IMR-90 (cell line): ENCODE data around the gene NFASC. TPM values are rescaled to one million over a fixed set of nuclear protein-coding genes. Genes with fewer than 3 reads are reported as not detected.

Experiments
- ATAC-seq: fragments of 200-7000 bp; cut with Tn5 transposase; 2 replicates; pipeline ENCODE4 v1.9.1; 2020; ENCODE audit warnings: low read depth, mild to moderate bottlenecking, moderate library complexity
- BruUV-seq: library from RNA; stranded (reverse); fragments of 400-500 nt; replicated peaks from 2 replicates; lab custom pipeline; 2021; lab: Mats Ljungman, UMichigan
- CTCF ChIA-PET: fragments of 300-600 bp; formaldehyde crosslinking; extraction: SDS; loops from one replicate; lab custom pipeline; 2021; ENCODE audit warnings: antibody characterized with exemption; lab: Yijun Ruan, JAX
- POLR2A ChIA-PET: fragments of 300-600 bp; sonication (Branson Sonifier 250); formaldehyde crosslinking; loops from one replicate; lab custom pipeline; 2022; ENCODE audit warnings: antibody characterized with exemption; ENCODE audit not compliant: unreplicated experiment; lab: Charles Lee
- DNase-seq: peaks from one replicate; pipeline ENCODE4 v3.0.0; 2013
- H2AFZ ChIP-seq: replicated peaks from 2 replicates; pipeline ENCODE3; 2013; ENCODE audit warnings: low read length, mild to moderate bottlenecking; ENCODE audit not compliant: poor library complexity
- H2AK5ac ChIP-seq: 2 replicates; pipeline ENCODE4 v1.6.1; 2013; ENCODE audit warnings: low read depth, low read length, inconsistent platforms
- H2AK9ac ChIP-seq: replicated peaks from 2 replicates; pipeline ENCODE3; 2013; ENCODE audit warnings: mild to moderate bottlenecking, low read depth, low read length, moderate library complexity; ENCODE audit not compliant: poor library complexity
- H2BK120ac ChIP-seq: 2 replicates; pipeline ENCODE4 v1.6.1; 2013; ENCODE audit warnings: low read depth, low read length, inconsistent platforms
- H2BK15ac ChIP-seq: 3 replicates; pipeline ENCODE4 v1.6.1; 2013; ENCODE audit warnings: low read depth, low read length, inconsistent platforms
- H2BK20ac ChIP-seq: 2 replicates; pipeline ENCODE4 v1.6.1; 2013; ENCODE audit warnings: low read depth, mild to moderate bottlenecking, inconsistent platforms, low read length, moderate library complexity
- H2BK5ac ChIP-seq: 2 replicates; pipeline ENCODE4 v1.6.1; 2013; ENCODE audit warnings: mild to moderate bottlenecking, low read depth, low read length, inconsistent platforms; ENCODE audit not compliant: poor library complexity, severe bottlenecking
- H3K14ac ChIP-seq: replicated peaks from 2 replicates; pipeline ENCODE4 v1.6.1; 2013; ENCODE audit warnings: low read depth, low read length, inconsistent platforms
- H3K18ac ChIP-seq: 2 replicates; pipeline ENCODE4 v1.6.1; 2013; ENCODE audit warnings: low read depth, low read length, control low read depth
- H3K23ac ChIP-seq: 2 replicates; pipeline ENCODE4 v1.6.1; 2013; ENCODE audit warnings: low read depth, low read length, inconsistent platforms
- H3K27ac ChIP-seq: 2 replicates; pipeline ENCODE4 v1.5.1; 2013; ENCODE audit warnings: mild to moderate bottlenecking, control low read depth, low read length; ENCODE audit not compliant: insufficient read depth
- H3K27me3 ChIP-seq: 2 replicates; pipeline ENCODE4 v1.6.1; 2013; ENCODE audit warnings: low read length; ENCODE audit not compliant: control insufficient read depth, insufficient read depth
- H3K36me3 ChIP-seq: 2 replicates; pipeline ENCODE4 v1.6.1; 2013; ENCODE audit warnings: low read length, mixed read lengths; ENCODE audit not compliant: control insufficient read depth, insufficient read depth
- H3K4ac ChIP-seq: 2 replicates; pipeline ENCODE4 v1.6.1; 2013; ENCODE audit warnings: low read depth, low read length, inconsistent platforms
- H3K4me1 ChIP-seq: 2 replicates; pipeline ENCODE4 v1.6.1; 2013; ENCODE audit warnings: low read length, mixed read lengths; ENCODE audit not compliant: control insufficient read depth, insufficient read depth
- H3K4me2 ChIP-seq: 2 replicates; pipeline ENCODE4 v1.6.1; 2013; ENCODE audit warnings: low read depth, mild to moderate bottlenecking, control low read depth, low read length, moderate library complexity
- H3K4me3 ChIP-seq: 2 replicates; pipeline ENCODE4 v1.5.1; 2013; ENCODE audit warnings: low read depth, mild to moderate bottlenecking, control low read depth, low read length, moderate library complexity; ENCODE audit not compliant: insufficient read depth
- H3K56ac ChIP-seq: 2 replicates; pipeline ENCODE4 v1.6.1; 2013; ENCODE audit warnings: low read length, inconsistent platforms; ENCODE audit not compliant: insufficient read depth; ENCODE audit errors: extremely low read depth
- H3K79me1 ChIP-seq, 2 experiments: 2 replicates each; pipeline ENCODE4 v1.6.1; 2013; ENCODE audit warnings: low read length in 2 of 2, inconsistent platforms in 1 of 2, low read depth in 1 of 2
- H3K9ac ChIP-seq: 2 replicates; pipeline ENCODE4 v1.6.1; 2013; ENCODE audit warnings: low read depth, low read length, control low read depth
- H3K9me1 ChIP-seq: 2 replicates; pipeline ENCODE4 v1.6.1; 2013; ENCODE audit warnings: low read length, inconsistent platforms; ENCODE audit not compliant: insufficient read depth
- H3K9me3 ChIP-seq: 2 replicates; pipeline ENCODE4 v1.6.1; 2013; ENCODE audit warnings: low read length; ENCODE audit not compliant: control insufficient read depth, insufficient read depth
- H4K20me1 ChIP-seq: 2 replicates; pipeline ENCODE4 v1.6.1; 2013; ENCODE audit warnings: low read length, inconsistent platforms; ENCODE audit not compliant: insufficient read depth
- H4K5ac ChIP-seq: 2 replicates; pipeline ENCODE4 v1.6.1; 2013; ENCODE audit warnings: mild to moderate bottlenecking, low read depth, low read length, control low read depth
- H4K8ac ChIP-seq, 2 experiments: 2 replicates each; pipeline ENCODE4 v1.6.1; 2013; ENCODE audit warnings: low read depth in 2 of 2, low read length in 2 of 2, control low read depth in 1 of 2, inconsistent platforms in 1 of 2
- H4K91ac ChIP-seq: 2 replicates; pipeline ENCODE4 v1.6.1; 2013; ENCODE audit warnings: low read depth, low read length, inconsistent platforms; ENCODE audit not compliant: insufficient read depth
- BHLHE40 ChIP-seq: fragments of 150-350 bp; IDR thresholded peaks from 2 replicates; pipeline ENCODE4 v1.6.1; 2016; ENCODE audit warnings: mild to moderate bottlenecking, low read depth, low read length
- CEBPB ChIP-seq: IDR thresholded peaks from 2 replicates; pipeline ENCODE4 v1.6.1; 2012; ENCODE audit warnings: low read depth, low read length, improper control_type of control experiment
- CHD1 ChIP-seq: IDR thresholded peaks from 2 replicates; pipeline ENCODE4 v1.6.1; 2012; ENCODE audit warnings: low read depth, low read length, improper control_type of control experiment
- CTCF ChIP-seq: conservative IDR thresholded peaks from 2 replicates; pipeline ENCODE4 v1.5.1; 2012; ENCODE audit warnings: mild to moderate bottlenecking, low read depth, low read length, improper control_type of control experiment
- MAFK ChIP-seq: IDR thresholded peaks from 2 replicates; pipeline ENCODE4 v1.6.1; 2012; ENCODE audit warnings: low read depth, low read length, improper control_type of control experiment
- MAZ ChIP-seq: IDR thresholded peaks from 2 replicates; pipeline ENCODE4 v1.6.1; 2012; ENCODE audit warnings: low read depth, mild to moderate bottlenecking, low read length, improper control_type of control experiment, moderate library complexity, borderline replicate concordance
- MXI1 ChIP-seq: IDR thresholded peaks from 2 replicates; pipeline ENCODE4 v1.6.1; 2012; ENCODE audit warnings: low read depth, mild to moderate bottlenecking, low read length, moderate library complexity, borderline replicate concordance
- NFE2L2 ChIP-seq: fragments of 150-350 bp; IDR thresholded peaks from 2 replicates; pipeline ENCODE4 v1.6.1; 2016; ENCODE audit warnings: low read depth, mild to moderate bottlenecking, low read length
- POLR2A ChIP-seq: IDR thresholded peaks from 2 replicates; pipeline ENCODE4 v1.6.1; 2012; ENCODE audit warnings: mild to moderate bottlenecking, low read depth, low read length
- RAD21 ChIP-seq: IDR thresholded peaks from 2 replicates; pipeline ENCODE4 v1.6.1; 2012; ENCODE audit warnings: low read length, improper control_type of control experiment
- RCOR1 ChIP-seq: IDR thresholded peaks from 2 replicates; pipeline ENCODE4 v1.6.1; 2012; ENCODE audit warnings: mild to moderate bottlenecking, low read length, improper control_type of control experiment; ENCODE audit not compliant: insufficient replicate concordance
- RFX5 ChIP-seq: IDR thresholded peaks from 2 replicates; pipeline ENCODE4 v1.8.0; 2012; ENCODE audit warnings: low read depth, mild to moderate bottlenecking, low read length, moderate library complexity
- SMC3 ChIP-seq: fragments of 150-350 bp; IDR thresholded peaks from 2 replicates; pipeline ENCODE4 v1.6.1; 2016; ENCODE audit warnings: low read depth, mild to moderate bottlenecking, antibody characterized with exemption, low read length, moderate library complexity
- WGBS, 2 experiments: methylation state at CpG; one replicate each; pipeline versions ENCODE4 v1.1.5 to v1.1.7; 2013; ENCODE audit warnings: missing lambda C conversion rate in 2 of 2; ENCODE audit not compliant: insufficient read length in 1 of 2; ENCODE audit errors: extremely low coverage in 2 of 2; 5-methylcytosine and 5-hydroxymethylcytosine counted together
- dilution Hi-C: fragments of 300-500 bp; cut with HindIII; formaldehyde crosslinking; loops from one replicate; pipeline ENCODE4 v1.14.3; 2018; ENCODE audit warnings: low sequenced_read_pairs; ENCODE audit not compliant: unreplicated experiment
- in situ Hi-C: fragments of 300-500 bp; cut with MboI; formaldehyde crosslinking; loops from 3 replicates; pipeline ENCODE4 v1.14.3; 2019; ENCODE audit warnings: low sequenced_read_pairs, inconsistent platforms, mixed read lengths
- intact Hi-C: fragments of 100-400 bp; cut with micrococcal nuclease; formaldehyde crosslinking; loops from 2 replicates; pipeline ENCODE4 v1.10.0; 2022
- polyA plus RNA-seq, 3 experiments: library from polyadenylated mRNA; depleted of rRNA; stranded (reverse); fragments of >200 nt; gene quantifications; 2 replicates each; pipeline ENCODE4 v1.2.3, GENCODE V29; 2012; ENCODE audit warnings: low replicate concordance in 1 of 3
- total RNA-seq: library from RNA; depleted of rRNA; stranded (reverse); fragments of >200 nt; gene quantifications from 2 replicates; pipeline ENCODE4 v1.2.3, GENCODE V29; 2012
- TF ChIP-seq, protein P1 (sequence below): fragments of 150-350 bp; IDR thresholded peaks from 2 replicates; pipeline ENCODE4 v1.6.1; 2016; ENCODE audit warnings: low read depth, mild to moderate bottlenecking, low read length, moderate library complexity, borderline replicate concordance
- TF ChIP-seq, protein P2 (sequence below): fragments of 150-350 bp; IDR thresholded peaks from 2 replicates; pipeline ENCODE4 v1.6.1; 2017; ENCODE audit warnings: mild to moderate bottlenecking, antibody characterized with exemption, low read length, low read depth

Gene NFASC
- total and polyA plus RNA-seq, 2 of the 4 experiments (the other 2 are of a cell fraction) = 0.18 to 0.79 TPM

DNA sequence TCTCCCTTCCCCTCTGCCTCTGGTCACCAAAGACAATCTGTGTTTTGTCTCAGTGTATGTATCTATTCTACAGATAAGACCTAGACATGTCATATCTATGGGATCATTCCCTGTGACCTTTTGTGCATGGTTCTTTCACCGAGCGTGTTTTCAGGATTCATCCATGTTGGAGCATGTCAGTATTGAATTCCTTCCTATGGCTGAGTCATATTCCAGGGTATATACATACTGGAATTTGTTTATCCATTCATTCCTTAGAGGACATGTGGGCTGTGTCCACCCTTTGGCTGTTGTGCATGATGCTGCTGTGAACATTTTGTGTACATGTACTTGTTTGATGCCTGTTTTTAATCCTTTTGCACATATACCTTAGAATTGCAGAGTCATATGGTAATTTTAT is 69.9 kb downstream of the NFASC start:
- Histone ChIP-seq H2AFZ (no peak overlapping the region), H2BK15ac (no peak overlapping the region), H3K56ac (no peak overlapping the region), H2BK5ac (no peak overlapping the region), H3K23ac (no peak overlapping the region), H4K20me1 (no peaks in the 10 kb centered on the region), H4K91ac (no peak overlapping the region), H3K14ac (no peak overlapping the region), H3K4me2 (no peak overlapping the region), H3K4me3 (no peak overlapping the region), H3K9me1 (no peaks in the 10 kb centered on the region), H2BK120ac (no peak overlapping the region), H3K18ac (no peak overlapping the region), H2AK5ac (no peak overlapping the region), H2BK20ac (no peak overlapping the region), H3K9ac (no peak overlapping the region), H4K8ac (no peak overlapping the region), H3K4ac (no peak overlapping the region), H3K36me3 (no peaks in the 10 kb centered on the region), H3K79me1 (no peaks in the 10 kb centered on the region), H3K27me3 (peaks cover 9% of the 10 kb centered on the region), H3K27ac (no peak overlapping the region), H2AK9ac (no peak overlapping the region), H4K5ac (no peak overlapping the region), H3K9me3 (no peaks in the 10 kb centered on the region), H3K4me1 (no peaks in the 10 kb centered on the region)
- ATAC-seq = no peak
- CTCF ChIA-PET = no interaction called here
- no CpG with 5 or more reads among the region's 2 CpGs for WGBS, 2 experiments
- DNase-seq = peak; percentile 4
- POLR2A ChIA-PET = no interaction called here
- intact Hi-C loops (no loop called here), dilution Hi-C loops (no loop called here), in situ Hi-C loops (no loop called here)
- BruUV-seq = no TSS peak
- TF ChIP-seq, protein P1, sequence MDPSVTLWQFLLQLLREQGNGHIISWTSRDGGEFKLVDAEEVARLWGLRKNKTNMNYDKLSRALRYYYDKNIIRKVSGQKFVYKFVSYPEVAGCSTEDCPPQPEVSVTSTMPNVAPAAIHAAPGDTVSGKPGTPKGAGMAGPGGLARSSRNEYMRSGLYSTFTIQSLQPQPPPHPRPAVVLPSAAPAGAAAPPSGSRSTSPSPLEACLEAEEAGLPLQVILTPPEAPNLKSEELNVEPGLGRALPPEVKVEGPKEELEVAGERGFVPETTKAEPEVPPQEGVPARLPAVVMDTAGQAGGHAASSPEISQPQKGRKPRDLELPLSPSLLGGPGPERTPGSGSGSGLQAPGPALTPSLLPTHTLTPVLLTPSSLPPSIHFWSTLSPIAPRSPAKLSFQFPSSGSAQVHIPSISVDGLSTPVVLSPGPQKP = no peak
- no peak for TF ChIP-seq MAZ
- no peak for TF ChIP-seq MXI1
- no peak for TF ChIP-seq RCOR1
- no peak for TF ChIP-seq CHD1
- no peak for TF ChIP-seq SMC3
- TF ChIP-seq RFX5 = no peak
- TF ChIP-seq RAD21 = no peak
- TF ChIP-seq BHLHE40 = no peak
- TF ChIP-seq NFE2L2 = no peak
- TF ChIP-seq CEBPB = no peak
- no peak for TF ChIP-seq CTCF
- TF ChIP-seq MAFK = no peak
- no peak for TF ChIP-seq POLR2A
- TF ChIP-seq, protein P2, sequence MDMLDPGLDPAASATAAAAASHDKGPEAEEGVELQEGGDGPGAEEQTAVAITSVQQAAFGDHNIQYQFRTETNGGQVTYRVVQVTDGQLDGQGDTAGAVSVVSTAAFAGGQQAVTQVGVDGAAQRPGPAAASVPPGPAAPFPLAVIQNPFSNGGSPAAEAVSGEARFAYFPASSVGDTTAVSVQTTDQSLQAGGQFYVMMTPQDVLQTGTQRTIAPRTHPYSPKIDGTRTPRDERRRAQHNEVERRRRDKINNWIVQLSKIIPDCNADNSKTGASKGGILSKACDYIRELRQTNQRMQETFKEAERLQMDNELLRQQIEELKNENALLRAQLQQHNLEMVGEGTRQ = no peak
